SK-N-SH treated with all-trans-retinoic acid at 6 μM for 48 hours (cell line): ENCODE results near the gene CCND1.
"Not testable (repeated sequence)": the region's sequence is repeated elsewhere in the genome, so short reads cannot be mapped to it uniquely, and the experiment has no call there.

Source experiments
- ATAC-seq: fragments of 200-7000 bp; cut with Tn5 transposase; 3 replicates; pipeline ENCODE4 v1.9.1; 2020; ENCODE audit warnings: mild to moderate bottlenecking, moderate library complexity
- ARNTL ChIP-seq: fragments of 450-650 bp; formaldehyde crosslinking; IDR thresholded peaks from 2 replicates; pipeline ENCODE4 v1.5.0; 2020; ENCODE audit warnings: low read depth, mild to moderate bottlenecking, moderate library complexity, borderline replicate concordance
- BACH2 ChIP-seq: fragments of 250-450 bp; sonication (Bioruptor Pico); IDR thresholded peaks from 2 replicates; pipeline ENCODE4 v1.9.0; 2021; ENCODE audit warnings: mild to moderate bottlenecking, borderline replicate concordance
- CSDC2 ChIP-seq: fragments of 250-450 bp; sonication (Bioruptor Pico); IDR thresholded peaks from 2 replicates; pipeline ENCODE4 v1.5.0; 2020; ENCODE audit warnings: mild to moderate bottlenecking, moderate library complexity
- ESRRG ChIP-seq: fragments of 250-450 bp; sonication (Bioruptor Pico); IDR thresholded peaks from 2 replicates; pipeline ENCODE4 v1.6.1; 2021; ENCODE audit warnings: mild to moderate bottlenecking
- GLIS3 ChIP-seq: fragments of 250-450 bp; sonication (Bioruptor Pico); IDR thresholded peaks from 2 replicates; pipeline ENCODE4 v1.5.0; 2020; ENCODE audit warnings: mild to moderate bottlenecking, moderate library complexity
- ISL1 ChIP-seq: fragments of 250-450 bp; sonication (Bioruptor Pico); IDR thresholded peaks from 2 replicates; pipeline ENCODE4 v2.1.2; 2022; ENCODE audit warnings: mild to moderate bottlenecking, moderate library complexity
- OSR1 ChIP-seq: fragments of 250-450 bp; sonication (Bioruptor Pico); IDR thresholded peaks from 2 replicates; pipeline ENCODE4 v1.8.0; 2022; ENCODE audit warnings: moderate library complexity, mild to moderate bottlenecking, inconsistent platforms
- POU6F1 ChIP-seq: fragments of 250-450 bp; sonication (Bioruptor Pico); IDR thresholded peaks from 2 replicates; pipeline ENCODE4 v1.8.0; 2021; ENCODE audit warnings: low read depth, mild to moderate bottlenecking, moderate library complexity, borderline replicate concordance
- PPARA ChIP-seq: fragments of 250-450 bp; sonication (Bioruptor Pico); IDR thresholded peaks from 2 replicates; pipeline ENCODE4 v1.5.0; 2020; ENCODE audit warnings: mild to moderate bottlenecking, borderline replicate concordance
- RARB ChIP-seq: fragments of 250-450 bp; sonication (Bioruptor Pico); IDR thresholded peaks from 2 replicates; pipeline ENCODE4 v1.8.0; 2021; ENCODE audit warnings: mild to moderate bottlenecking, moderate library complexity
- SNAI2 ChIP-seq: fragments of 250-450 bp; sonication (Bioruptor Pico); IDR thresholded peaks from 2 replicates; pipeline ENCODE4 v1.5.0; 2020; ENCODE audit warnings: mild to moderate bottlenecking, moderate library complexity
- TCF4 ChIP-seq: fragments of 250-450 bp; sonication (Bioruptor Pico); IDR thresholded peaks from 2 replicates; pipeline ENCODE4 v1.8.0; 2021; ENCODE audit warnings: mild to moderate bottlenecking, moderate library complexity, borderline replicate concordance
- TOX ChIP-seq: fragments of 250-450 bp; sonication (Bioruptor Pico); IDR thresholded peaks from 2 replicates; pipeline ENCODE4 v1.8.0; 2021; ENCODE audit warnings: mild to moderate bottlenecking, moderate library complexity, borderline replicate concordance
- TSHZ2 ChIP-seq: fragments of 250-450 bp; sonication (Bioruptor Pico); IDR thresholded peaks from 2 replicates; pipeline ENCODE4 v1.5.0; 2020; ENCODE audit warnings: mild to moderate bottlenecking, moderate library complexity
- ZC3H10 ChIP-seq: fragments of 250-450 bp; sonication (Bioruptor Pico); IDR thresholded peaks from 2 replicates; pipeline ENCODE4 v1.5.1; 2021; ENCODE audit warnings: mild to moderate bottlenecking, moderate library complexity
- ZFP3 ChIP-seq: fragments of 250-450 bp; sonication (Bioruptor Pico); IDR thresholded peaks from 2 replicates; pipeline ENCODE4 v1.5.0; 2020; ENCODE audit warnings: mild to moderate bottlenecking, moderate library complexity
- ZFP30 ChIP-seq: fragments of 450-650 bp; formaldehyde crosslinking; IDR thresholded peaks from 2 replicates; pipeline ENCODE4 v1.5.0; 2022; ENCODE audit warnings: mild to moderate bottlenecking, moderate library complexity
- ZNF70 ChIP-seq: fragments of 450-650 bp; formaldehyde crosslinking; IDR thresholded peaks from 2 replicates; pipeline ENCODE4 v1.5.0; 2020; ENCODE audit warnings: mild to moderate bottlenecking, moderate library complexity
- ZNF8 ChIP-seq: fragments of 450-650 bp; formaldehyde crosslinking; IDR thresholded peaks from 2 replicates; pipeline ENCODE4 v1.5.0; 2020; ENCODE audit warnings: mild to moderate bottlenecking, moderate library complexity
- TF ChIP-seq, protein P1 (sequence below): fragments of 250-450 bp; sonication (Bioruptor Pico); IDR thresholded peaks from 2 replicates; pipeline ENCODE4 v1.8.0; 2020; ENCODE audit warnings: mild to moderate bottlenecking, moderate library complexity, borderline replicate concordance
- TF ChIP-seq, protein P2 (sequence below): fragments of 250-450 bp; sonication (Bioruptor Pico); IDR thresholded peaks from 2 replicates; pipeline ENCODE4 v1.5.1; 2021; ENCODE audit warnings: mild to moderate bottlenecking, moderate library complexity
- TF ChIP-seq, protein P3 (sequence below): fragments of 250-450 bp; sonication (Bioruptor Pico); IDR thresholded peaks from 2 replicates; pipeline ENCODE4 v1.5.1; 2020; ENCODE audit warnings: low read depth, mild to moderate bottlenecking, moderate library complexity

The CCND1 gene

DNA sequence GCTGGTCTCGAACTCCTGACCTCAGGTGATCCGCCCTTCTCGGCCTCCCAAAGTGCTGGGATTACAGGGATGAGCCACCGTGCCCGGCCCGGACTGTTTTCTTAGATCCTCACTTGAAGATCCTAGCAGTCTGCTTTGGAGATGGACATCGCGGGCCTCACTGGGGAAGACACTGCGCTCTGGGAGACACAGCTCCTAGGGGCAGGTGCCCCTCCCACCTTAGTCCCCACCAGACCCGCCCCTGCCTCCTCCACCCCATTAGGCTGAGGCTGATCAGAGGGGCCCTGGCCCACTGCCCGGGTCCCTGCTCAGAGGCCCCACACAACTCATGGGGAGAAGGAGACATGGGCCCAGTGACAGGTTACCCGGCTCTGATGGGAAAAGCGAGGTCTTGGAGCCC, 45.5 kb downstream of the CCND1 start:
- no peak for ATAC-seq
- TF ChIP-seq RARB (CRISPR knock-in tag) (no peak), ARNTL (CRISPR knock-in tag) (no peak), CSDC2 (CRISPR knock-in tag) (no peak), ESRRG (no peak), GLIS3 (no peak)

DNA sequence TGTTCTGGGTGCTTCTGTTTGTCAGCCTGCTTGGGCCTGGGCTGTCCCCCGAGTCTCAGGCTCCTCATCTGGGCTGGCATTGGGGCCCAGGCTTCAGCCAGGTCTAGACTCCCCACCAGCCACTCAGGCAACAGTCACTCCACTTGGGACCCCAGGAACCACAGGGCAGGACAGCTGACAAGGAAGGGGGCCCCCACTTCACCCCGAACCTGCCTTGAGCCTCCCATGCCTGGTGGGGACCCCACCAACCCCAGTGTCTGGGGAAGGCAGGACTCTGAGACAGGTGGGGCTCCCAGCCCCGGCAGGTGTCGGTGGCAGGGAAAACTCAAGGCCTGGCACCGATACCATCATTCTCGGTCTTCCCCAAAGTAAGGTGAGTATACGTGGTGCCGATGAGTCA, 45.9 kb downstream of the CCND1 start:
- no peak for ATAC-seq
- TF ChIP-seq OSR1 (no peak), BACH2 (CRISPR knock-in tag) (no peak), ZFP30 (CRISPR knock-in tag) (no peak), ZC3H10 (CRISPR knock-in tag) (no peak), ESRRG (no peak), TOX (CRISPR knock-in tag) (no peak), GLIS3 (no peak), ZNF70 (CRISPR knock-in tag) (no peak), ZNF8 (CRISPR knock-in tag) (no peak), ZFP3 (CRISPR knock-in tag) (no peak), RARB (CRISPR knock-in tag) (no peak), ISL1 (CRISPR knock-in tag) (no peak), TCF4 (CRISPR knock-in tag) (no peak), TSHZ2 (no peak), CSDC2 (CRISPR knock-in tag) (no peak)
- TF ChIP-seq, protein P1, sequence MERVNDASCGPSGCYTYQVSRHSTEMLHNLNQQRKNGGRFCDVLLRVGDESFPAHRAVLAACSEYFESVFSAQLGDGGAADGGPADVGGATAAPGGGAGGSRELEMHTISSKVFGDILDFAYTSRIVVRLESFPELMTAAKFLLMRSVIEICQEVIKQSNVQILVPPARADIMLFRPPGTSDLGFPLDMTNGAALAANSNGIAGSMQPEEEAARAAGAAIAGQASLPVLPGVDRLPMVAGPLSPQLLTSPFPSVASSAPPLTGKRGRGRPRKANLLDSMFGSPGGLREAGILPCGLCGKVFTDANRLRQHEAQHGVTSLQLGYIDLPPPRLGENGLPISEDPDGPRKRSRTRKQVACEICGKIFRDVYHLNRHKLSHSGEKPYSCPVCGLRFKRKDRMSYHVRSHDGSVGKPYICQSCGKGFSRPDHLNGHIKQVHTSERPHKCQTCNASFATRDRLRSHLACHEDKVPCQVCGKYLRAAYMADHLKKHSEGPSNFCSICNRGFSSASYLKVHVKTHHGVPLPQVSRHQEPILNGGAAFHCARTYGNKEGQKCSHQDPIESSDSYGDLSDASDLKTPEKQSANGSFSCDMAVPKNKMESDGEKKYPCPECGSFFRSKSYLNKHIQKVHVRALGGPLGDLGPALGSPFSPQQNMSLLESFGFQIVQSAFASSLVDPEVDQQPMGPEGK (CRISPR knock-in tag): no peak
- TF ChIP-seq, protein P2, sequence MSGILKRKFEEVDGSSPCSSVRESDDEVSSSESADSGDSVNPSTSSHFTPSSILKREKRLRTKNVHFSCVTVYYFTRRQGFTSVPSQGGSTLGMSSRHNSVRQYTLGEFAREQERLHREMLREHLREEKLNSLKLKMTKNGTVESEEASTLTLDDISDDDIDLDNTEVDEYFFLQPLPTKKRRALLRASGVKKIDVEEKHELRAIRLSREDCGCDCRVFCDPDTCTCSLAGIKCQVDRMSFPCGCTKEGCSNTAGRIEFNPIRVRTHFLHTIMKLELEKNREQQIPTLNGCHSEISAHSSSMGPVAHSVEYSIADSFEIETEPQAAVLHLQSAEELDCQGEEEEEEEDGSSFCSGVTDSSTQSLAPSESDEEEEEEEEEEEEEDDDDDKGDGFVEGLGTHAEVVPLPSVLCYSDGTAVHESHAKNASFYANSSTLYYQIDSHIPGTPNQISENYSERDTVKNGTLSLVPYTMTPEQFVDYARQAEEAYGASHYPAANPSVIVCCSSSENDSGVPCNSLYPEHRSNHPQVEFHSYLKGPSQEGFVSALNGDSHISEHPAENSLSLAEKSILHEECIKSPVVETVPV (CRISPR knock-in tag): no peak
- TF ChIP-seq, protein P3, sequence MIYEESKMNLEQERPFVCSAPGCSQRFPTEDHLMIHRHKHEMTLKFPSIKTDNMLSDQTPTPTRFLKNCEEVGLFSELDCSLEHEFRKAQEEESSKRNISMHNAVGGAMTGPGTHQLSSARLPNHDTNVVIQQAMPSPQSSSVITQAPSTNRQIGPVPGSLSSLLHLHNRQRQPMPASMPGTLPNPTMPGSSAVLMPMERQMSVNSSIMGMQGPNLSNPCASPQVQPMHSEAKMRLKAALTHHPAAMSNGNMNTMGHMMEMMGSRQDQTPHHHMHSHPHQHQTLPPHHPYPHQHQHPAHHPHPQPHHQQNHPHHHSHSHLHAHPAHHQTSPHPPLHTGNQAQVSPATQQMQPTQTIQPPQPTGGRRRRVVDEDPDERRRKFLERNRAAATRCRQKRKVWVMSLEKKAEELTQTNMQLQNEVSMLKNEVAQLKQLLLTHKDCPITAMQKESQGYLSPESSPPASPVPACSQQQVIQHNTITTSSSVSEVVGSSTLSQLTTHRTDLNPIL (CRISPR knock-in tag): no peak

DNA sequence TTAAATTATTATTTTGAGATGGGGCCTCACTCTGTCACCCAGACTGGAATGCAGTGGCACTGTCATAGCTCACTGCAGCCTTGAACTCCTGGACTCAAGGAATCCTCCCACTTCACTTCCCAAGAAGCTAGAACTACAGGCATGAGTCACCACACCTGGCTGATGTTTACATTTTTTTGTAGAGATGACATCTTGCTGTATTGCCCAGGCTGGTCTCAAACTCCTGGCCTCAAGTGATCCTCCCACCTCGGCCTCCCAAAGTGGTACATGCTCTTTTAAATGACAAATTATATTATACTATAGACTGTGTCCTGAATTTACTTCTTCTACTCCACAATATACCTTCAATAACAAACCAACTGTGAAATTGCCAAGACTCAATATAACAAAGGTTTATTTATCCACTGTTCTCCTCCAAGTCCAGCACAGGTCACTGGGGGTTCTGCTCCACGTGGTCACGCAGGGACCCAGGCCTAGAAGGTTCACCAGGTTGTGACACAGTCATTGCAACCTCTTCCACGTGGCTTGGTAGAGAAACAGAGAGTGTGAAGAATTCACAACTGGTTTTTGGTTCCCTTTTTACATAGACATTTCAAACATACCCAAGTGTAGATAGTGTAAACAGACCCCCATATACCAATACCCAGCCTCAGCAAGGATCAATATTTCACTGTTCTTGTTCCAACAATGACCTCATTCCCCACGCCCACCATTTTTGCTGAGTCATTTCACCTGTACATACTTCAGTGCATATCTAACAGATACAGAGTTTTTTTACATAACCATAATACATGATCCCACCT, 47.2 kb downstream of the CCND1 start:
- ATAC-seq: not testable (repeated sequence)

GRCh38 chr11:69689484-69690319, 48.7 kb downstream of the CCND1 start:
- no peak for ATAC-seq
- TF ChIP-seq ISL1 (CRISPR knock-in tag): no peak
- TF ChIP-seq ZNF8 (CRISPR knock-in tag): no peak
- TF ChIP-seq SNAI2 (CRISPR knock-in tag): no peak
- TF ChIP-seq ZFP30 (CRISPR knock-in tag): no peak
- no peak for TF ChIP-seq BACH2 (CRISPR knock-in tag)
- TF ChIP-seq, protein P2 (CRISPR knock-in tag): no peak
- TF ChIP-seq POU6F1: no peak
- no peak for TF ChIP-seq OSR1
- no peak for TF ChIP-seq ZNF70 (CRISPR knock-in tag)
- TF ChIP-seq TCF4 (CRISPR knock-in tag): no peak
- no peak for TF ChIP-seq PPARA (CRISPR knock-in tag)
- TF ChIP-seq, protein P3 (CRISPR knock-in tag): no peak
